Natural killer cell (primary cell): ENCODE measurements around the gene OR1A1. TPM values are rescaled to one million over a fixed set of nuclear protein-coding genes. Genes with fewer than 3 reads are reported as not detected.
A peak's percentile ranks its signal among the peaks of the same experiment; 100 is the strongest.

ENCODE experiments used
- ATAC-seq, 3 donors: fragments of 150-1000 bp in 2 of 3; fragments of 200-7000 bp in 1 of 3; cut with Tn5 transposase; 1 replicate in 1 of 3; 2 replicates in 2 of 3; pipeline ENCODE4 v1.10.0; 2021; ENCODE audit warnings: mild to moderate bottlenecking in 2 of 3, moderate library complexity in 2 of 3
- DNase-seq, 2 donors: peaks; one replicate each; pipeline versions ENCODE4 v3.0.0 to v3.0.0-alpha.2; 2013 to 2021; ENCODE audit warnings: mixed read lengths in 1 of 2
- H3K27ac ChIP-seq: one replicate; pipeline ENCODE4 v1.5.1; 2013; ENCODE audit warnings: mild to moderate bottlenecking, low read length
- H3K27me3 ChIP-seq: one replicate; pipeline ENCODE4 v1.6.1; 2013; ENCODE audit warnings: low read length; ENCODE audit not compliant: control insufficient read depth, insufficient read depth
- H3K36me3 ChIP-seq: one replicate; pipeline ENCODE4 v1.6.1; 2013; ENCODE audit warnings: low read length; ENCODE audit not compliant: control insufficient read depth, insufficient read depth
- H3K4me1 ChIP-seq: one replicate; pipeline ENCODE4 v1.6.1; 2013; ENCODE audit warnings: low read length; ENCODE audit not compliant: control insufficient read depth, insufficient read depth
- H3K4me3 ChIP-seq: one replicate; pipeline ENCODE4 v1.5.1; 2013; ENCODE audit warnings: low read length
- H3K9me3 ChIP-seq: one replicate; pipeline ENCODE4 v1.6.1; 2013; ENCODE audit warnings: low read length; ENCODE audit not compliant: control insufficient read depth, insufficient read depth
- H3K27ac Mint-ChIP-seq, 2 donors: one replicate each; pipeline ENCODE4 v1.8.0; 2022; ENCODE audit warnings: mild to moderate bottlenecking in 2 of 2, mixed read lengths in 2 of 2, moderate library complexity in 1 of 2
- H3K27me3 Mint-ChIP-seq, 2 donors: one replicate each; pipeline ENCODE4 v1.8.0; 2022; ENCODE audit warnings: low read depth in 2 of 2, mixed read lengths in 2 of 2
- H3K36me3 Mint-ChIP-seq: one replicate; pipeline ENCODE4 v1.8.0; 2022; ENCODE audit warnings: mixed read lengths
- H3K4me1 Mint-ChIP-seq, 2 donors: one replicate each; pipeline ENCODE4 v1.8.0; 2022; ENCODE audit warnings: mixed read lengths in 2 of 2
- H3K4me3 Mint-ChIP-seq: one replicate; pipeline ENCODE4 v1.8.0; 2022; ENCODE audit warnings: mild to moderate bottlenecking, moderate library complexity, mixed read lengths
- H3K9me3 Mint-ChIP-seq, 2 donors: one replicate each; pipeline ENCODE4 v1.8.0; 2022; ENCODE audit warnings: mixed read lengths in 2 of 2
- WGBS: methylation state at CpG from one replicate; pipeline ENCODE4 v1.1.7; 2013; ENCODE audit warnings: missing lambda C conversion rate; ENCODE audit not compliant: insufficient coverage; 5-methylcytosine and 5-hydroxymethylcytosine counted together
- intact Hi-C: fragments of 100-400 bp; cut with micrococcal nuclease; formaldehyde crosslinking; loops from one replicate; pipeline ENCODE4 v1.14.2; 2022
- total RNA-seq, 4 donors: library from RNA; stranded (reverse); fragments of 120-200 nt in 1 of 4; gene quantifications; one replicate each; pipeline versions ENCODE4 v1.2.3 to v1.2.4, GENCODE V29; 2013 to 2022
- TF ChIP-seq, protein P1 (sequence below): fragments of 200-600 bp; IDR thresholded peaks from one replicate; pipeline ENCODE4 v1.8.0; 2022; ENCODE audit warnings: antibody characterized with exemption

The OR1A1 gene, protein sequence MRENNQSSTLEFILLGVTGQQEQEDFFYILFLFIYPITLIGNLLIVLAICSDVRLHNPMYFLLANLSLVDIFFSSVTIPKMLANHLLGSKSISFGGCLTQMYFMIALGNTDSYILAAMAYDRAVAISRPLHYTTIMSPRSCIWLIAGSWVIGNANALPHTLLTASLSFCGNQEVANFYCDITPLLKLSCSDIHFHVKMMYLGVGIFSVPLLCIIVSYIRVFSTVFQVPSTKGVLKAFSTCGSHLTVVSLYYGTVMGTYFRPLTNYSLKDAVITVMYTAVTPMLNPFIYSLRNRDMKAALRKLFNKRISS
- not detected for total RNA-seq
- not detected for total RNA-seq (2013)

DNA sequence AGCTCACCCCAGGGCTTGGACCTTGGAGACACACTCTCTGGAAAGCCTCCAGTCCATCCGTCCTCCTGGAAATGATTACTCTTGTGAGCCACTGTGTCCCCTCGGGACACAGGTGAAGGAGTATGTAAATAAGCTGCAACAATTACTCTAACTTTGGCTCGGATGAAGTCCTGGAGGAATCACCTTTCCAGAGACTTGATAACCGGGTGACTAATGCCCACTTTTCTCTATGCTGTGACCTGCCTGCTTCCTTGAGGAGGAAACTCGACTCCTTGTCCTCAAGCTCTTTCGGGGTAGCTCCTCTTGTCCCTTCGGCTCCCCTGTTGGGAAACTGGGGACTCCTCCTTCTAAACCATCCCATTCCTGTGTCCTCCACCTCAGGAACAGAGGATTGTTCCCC lies at the start of gene OR1A1:
TSS of gene OR1A1 (plus strand) at position 301 of the 400 bp plus-strand sequence. CDS start 7,954 bp downstream, outside the sequence.
- Histone ChIP-seq H3K9me3 (peaks cover under 1% of the 10 kb centered on the region), H3K36me3 (no peaks in the 10 kb centered on the region), H3K27me3 (no peaks in the 10 kb centered on the region), H3K4me1 (no peaks in the 10 kb centered on the region), H3K27ac (no peak within 1 kb of the TSS), H3K4me3 (no peak within 1 kb of the TSS)
- DNase-seq = no peak
- 90% methylated on average over 7 of the region's 7 CpGs for WGBS
- intact Hi-C loops = no loop called here
- ATAC-seq = no peak
- Mint-ChIP-seq H3K4me1 (no peaks in the 10 kb centered on the region), H3K9me3 (peaks cover 2 to 3% of the 10 kb centered on the region in 2 donors), H3K27ac (no peak within 1 kb of the TSS), H3K36me3 (peaks cover 7% of the 10 kb centered on the region), H3K4me3 (no peak within 1 kb of the TSS), H3K27me3 (peaks cover 8 to 12% of the 10 kb centered on the region in 2 donors)
- TF ChIP-seq, protein P1, sequence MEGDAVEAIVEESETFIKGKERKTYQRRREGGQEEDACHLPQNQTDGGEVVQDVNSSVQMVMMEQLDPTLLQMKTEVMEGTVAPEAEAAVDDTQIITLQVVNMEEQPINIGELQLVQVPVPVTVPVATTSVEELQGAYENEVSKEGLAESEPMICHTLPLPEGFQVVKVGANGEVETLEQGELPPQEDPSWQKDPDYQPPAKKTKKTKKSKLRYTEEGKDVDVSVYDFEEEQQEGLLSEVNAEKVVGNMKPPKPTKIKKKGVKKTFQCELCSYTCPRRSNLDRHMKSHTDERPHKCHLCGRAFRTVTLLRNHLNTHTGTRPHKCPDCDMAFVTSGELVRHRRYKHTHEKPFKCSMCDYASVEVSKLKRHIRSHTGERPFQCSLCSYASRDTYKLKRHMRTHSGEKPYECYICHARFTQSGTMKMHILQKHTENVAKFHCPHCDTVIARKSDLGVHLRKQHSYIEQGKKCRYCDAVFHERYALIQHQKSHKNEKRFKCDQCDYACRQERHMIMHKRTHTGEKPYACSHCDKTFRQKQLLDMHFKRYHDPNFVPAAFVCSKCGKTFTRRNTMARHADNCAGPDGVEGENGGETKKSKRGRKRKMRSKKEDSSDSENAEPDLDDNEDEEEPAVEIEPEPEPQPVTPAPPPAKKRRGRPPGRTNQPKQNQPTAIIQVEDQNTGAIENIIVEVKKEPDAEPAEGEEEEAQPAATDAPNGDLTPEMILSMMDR = no peak

DNA sequence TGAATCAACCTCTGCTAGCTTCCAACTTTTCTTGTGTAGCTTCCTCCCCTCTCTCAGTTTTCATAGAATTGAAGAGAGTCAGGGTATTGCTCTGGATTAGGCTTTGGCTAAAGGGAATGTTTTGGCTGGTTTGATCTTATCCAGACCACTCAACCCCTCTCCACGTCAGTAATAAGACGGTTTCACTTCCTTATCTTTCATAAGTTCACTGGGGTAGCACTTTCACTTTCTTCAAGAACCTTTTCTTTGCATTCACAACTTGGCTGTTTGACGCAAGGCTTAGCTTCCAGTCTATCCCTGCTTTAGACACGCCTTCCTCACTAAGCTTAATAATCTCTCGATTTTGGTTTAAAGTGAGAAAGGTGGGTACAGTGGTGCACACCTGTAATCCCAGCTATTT lies 39.9 kb upstream of the OR1A1 start:
- ATAC-seq (peak in 1 of 3 donors; percentile 47), DNase-seq (no peak)
- Mint-ChIP-seq H3K36me3 (no peaks in the 10 kb centered on the region), H3K27ac (no peak overlapping the region), H3K4me1 (peaks cover 7 to 10% of the 10 kb centered on the region in 2 donors), H3K27me3 (peaks cover 13 to 15% of the 10 kb centered on the region in 2 donors), H3K4me3 (no peak overlapping the region), H3K9me3 (peaks cover 0 to 3% of the 10 kb centered on the region in 2 donors)
- H3K27me3 ChIP-seq = no peaks in the 10 kb centered on the region
- H3K4me1 ChIP-seq = no peaks in the 10 kb centered on the region
- H3K27ac ChIP-seq = no peak overlapping the region
- no peak overlapping the region for H3K4me3 ChIP-seq
- H3K36me3 ChIP-seq = no peaks in the 10 kb centered on the region
- whole genome bisulfite sequencing = 28% methylated on average over 5 of the region's 5 CpGs
- TF ChIP-seq, protein P1 = no peak
- peaks cover 7% of the 10 kb centered on the region for H3K9me3 ChIP-seq
- intact Hi-C loops = no loop called here

DNA sequence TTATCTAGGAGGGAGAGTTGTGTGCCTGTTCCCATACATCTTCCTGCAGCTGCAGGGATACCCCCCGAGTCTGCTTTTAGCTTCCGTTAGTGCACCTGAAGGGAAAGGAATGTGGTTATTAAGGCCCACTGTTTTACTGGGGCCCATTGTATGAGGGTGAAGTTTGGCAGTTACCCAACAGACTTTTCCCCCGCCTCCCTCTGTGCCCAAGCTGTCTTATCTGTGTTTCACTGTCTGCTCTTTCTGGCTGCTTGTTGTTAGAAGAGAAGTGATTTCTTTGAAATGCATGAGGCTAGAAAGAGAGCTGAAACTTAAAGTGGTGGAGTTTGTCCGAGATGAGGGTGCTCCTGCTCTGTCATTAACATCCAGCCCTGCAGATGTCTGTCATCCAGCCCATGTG lies 17.5 kb upstream of the OR1A1 start:
- Mint-ChIP-seq H3K4me1 (no peaks in the 10 kb centered on the region), H3K9me3 (peaks cover 0 to under 1% of the 10 kb centered on the region in 2 donors), H3K27me3 (peaks cover 8 to 19% of the 10 kb centered on the region in 2 donors), H3K36me3 (no peaks in the 10 kb centered on the region), H3K27ac (no peak overlapping the region), H3K4me3 (no peak overlapping the region)
- no peak overlapping the region for H3K27ac ChIP-seq
- no peak for ATAC-seq
- no peaks in the 10 kb centered on the region for H3K4me1 ChIP-seq
- H3K27me3 ChIP-seq = no peaks in the 10 kb centered on the region
- WGBS = 30% methylated on average over 4 of the region's 4 CpGs
- H3K9me3 ChIP-seq = no peaks in the 10 kb centered on the region
- DNase-seq = no peak
- no peaks in the 10 kb centered on the region for H3K36me3 ChIP-seq
- no peak overlapping the region for H3K4me3 ChIP-seq
- TF ChIP-seq, protein P1 = no peak
- intact Hi-C loops = no loop called here

DNA sequence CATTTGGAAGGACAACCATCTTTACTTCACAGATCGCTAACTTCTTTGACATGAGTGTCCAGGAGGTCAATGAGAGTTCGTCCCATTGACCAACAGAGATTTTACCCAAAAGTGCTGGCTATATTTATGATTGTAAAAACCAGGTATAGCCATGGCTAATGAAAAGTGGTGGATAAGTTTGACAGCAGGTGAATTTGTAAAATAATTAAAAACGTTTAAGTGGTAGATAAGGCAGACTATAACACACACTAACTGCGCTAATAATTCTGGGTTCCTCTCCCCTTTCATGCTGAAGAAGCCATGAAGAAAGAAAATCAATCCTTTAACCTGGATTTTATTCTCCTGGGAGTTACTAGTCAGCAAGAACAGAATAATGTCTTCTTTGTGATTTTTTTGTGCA lies 10.2 kb upstream of the OR1A1 start, which contains the start of gene OR1A2:
TSS of gene OR1A2 (plus strand) at position 301 of the 400 bp plus-strand sequence. CDS start at position 301, 0 bp downstream.
- ATAC-seq (no peak), DNase-seq (no peak)
- H3K4me1 ChIP-seq = no peaks in the 10 kb centered on the region
- H3K36me3 ChIP-seq = no peaks in the 10 kb centered on the region
- Mint-ChIP-seq H3K27me3 (peaks cover 18 to 43% of the 10 kb centered on the region in 2 donors), H3K4me3 (no peak within 1 kb of the TSS), H3K4me1 (no peaks in the 10 kb centered on the region), H3K9me3 (peaks cover 0 to 5% of the 10 kb centered on the region in 2 donors), H3K36me3 (peaks cover 9% of the 10 kb centered on the region), H3K27ac (no peak within 1 kb of the TSS)
- intact Hi-C loops = no loop called here
- no peak within 1 kb of the TSS for H3K4me3 ChIP-seq
- no peak within 1 kb of the TSS for H3K27ac ChIP-seq
- TF ChIP-seq, protein P1 = no peak
- WGBS = 90% methylated on average over 3 of the region's 4 CpGs
- H3K9me3 ChIP-seq = peaks cover 2% of the 10 kb centered on the region
- peaks cover 2% of the 10 kb centered on the region for H3K27me3 ChIP-seq
